HG03571 (cell line): ENCODE data around the gene MARCHF3.
"Not testable (repeated sequence)": the region's sequence is repeated elsewhere in the genome, so short reads cannot be mapped to it uniquely, and the experiment has no call there.

Source experiments
- ATAC-seq: cut with Tn5 transposase; IDR thresholded peaks from one replicate; pipeline ENCODE4 v1.9.1; 2021; ENCODE audit not compliant: unreplicated experiment

MARCHF3 gene

DNA sequence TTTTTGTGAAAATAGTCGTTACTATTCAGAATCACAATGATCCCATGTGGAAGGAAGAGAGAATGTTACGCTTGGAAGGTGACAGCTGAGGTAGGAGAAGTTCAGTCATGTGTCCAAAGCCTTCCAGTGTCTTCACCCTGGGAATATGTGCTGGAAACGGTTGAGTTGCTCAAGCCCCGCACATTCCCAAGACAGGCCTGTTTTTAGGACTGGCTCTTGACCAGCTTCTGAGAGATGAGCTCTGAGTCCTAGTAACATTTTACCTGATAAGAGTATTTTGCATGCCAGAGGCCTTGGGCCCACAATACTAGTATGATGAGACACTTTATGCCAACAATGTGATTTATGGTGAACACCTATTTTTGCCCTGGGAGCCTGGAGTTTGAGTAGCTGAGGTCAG, 151.7 kb downstream of the MARCHF3 start:
- ATAC-seq: no peak

DNA sequence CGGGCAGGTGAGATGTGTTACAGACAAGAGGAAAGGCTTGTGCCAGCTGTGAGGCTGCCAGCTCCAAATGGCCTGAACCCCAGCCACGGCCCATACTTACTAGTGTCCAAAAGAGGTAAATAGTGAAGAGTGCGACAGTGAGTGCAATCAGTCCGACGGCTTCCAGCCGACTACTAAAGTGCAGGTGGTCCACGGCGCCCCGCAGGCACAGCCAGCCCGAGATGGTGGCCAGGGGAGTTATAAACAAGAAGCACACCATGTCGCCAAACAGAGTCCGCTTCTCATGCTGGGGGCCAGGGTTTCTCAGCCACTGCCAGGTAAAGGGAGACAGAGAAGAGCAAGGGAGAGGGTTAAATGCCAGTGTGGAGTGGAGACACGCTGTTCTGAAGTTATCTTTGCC, 152.3 kb downstream of the MARCHF3 start:
- no peak for ATAC-seq

GRCh38 chr5:126877602-126878001, 152.8 kb downstream of the MARCHF3 start:
- ATAC-seq: no peak

DNA sequence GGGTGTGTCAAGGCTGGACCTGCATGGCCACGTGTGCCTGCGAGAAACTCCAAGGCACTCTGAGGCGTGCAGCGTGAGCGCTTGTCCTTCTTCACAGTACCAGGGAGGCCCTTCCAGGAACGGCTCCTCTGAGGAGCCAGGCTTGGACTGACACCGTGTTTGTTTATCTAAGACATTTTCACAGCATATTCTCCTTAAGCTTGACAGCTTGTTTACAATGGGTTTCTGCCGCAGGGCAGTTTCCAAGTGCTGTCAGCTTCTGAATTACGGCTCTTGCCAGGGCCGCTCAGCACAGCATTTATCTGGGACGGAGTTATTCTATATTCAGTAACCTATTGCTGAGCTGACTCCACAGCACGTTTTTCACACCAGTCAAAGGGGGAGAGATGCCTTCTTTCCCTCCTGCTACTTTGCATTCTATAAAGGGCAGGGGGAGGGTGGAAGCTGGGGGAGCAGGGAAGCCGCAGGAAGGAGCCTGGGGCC, 155.0 kb downstream of the MARCHF3 start:
- ATAC-seq: no peak

GRCh38 chr5:126872561-126873354, 157.6 kb downstream of the MARCHF3 start:
- no peak for ATAC-seq

- no peak for ATAC-seq
These were observed 158.9 kb downstream of the MARCHF3 start for GRCh38 chr5:126871441-126871840.

GRCh38 chr5:126869005-126869451, 161.3 kb downstream of the MARCHF3 start:
- peak; percentile 54 for ATAC-seq

DNA sequence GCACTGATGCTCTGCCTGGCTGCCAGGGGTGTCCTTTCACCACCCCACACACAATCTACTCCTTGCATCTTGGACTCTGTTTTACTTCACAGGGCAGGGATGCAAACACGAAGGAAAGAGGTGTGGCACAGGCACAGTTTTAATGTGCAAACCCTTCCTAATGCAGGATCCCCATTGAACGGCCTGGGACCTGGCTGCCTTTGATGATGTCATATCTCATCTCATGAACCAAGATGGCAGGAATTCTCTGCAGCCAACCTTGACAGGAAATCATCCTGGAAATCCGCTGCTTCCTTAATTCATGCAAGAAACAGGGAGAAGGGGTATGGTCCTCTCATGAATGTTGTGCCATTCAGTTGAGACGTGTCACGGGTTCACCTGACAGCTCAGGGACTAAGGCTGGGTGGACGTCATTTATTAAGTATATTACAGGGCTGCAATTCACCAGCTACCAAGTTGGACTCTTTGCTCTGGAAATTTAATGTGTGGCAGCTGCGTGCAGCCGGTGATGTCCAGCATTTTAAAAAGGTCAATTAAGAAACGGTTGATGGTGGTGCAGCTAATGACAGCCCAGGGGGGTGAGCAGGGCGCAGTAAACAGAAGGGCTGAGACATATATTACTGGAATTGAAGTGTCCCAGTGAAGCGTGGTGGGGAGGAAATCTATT, 161.9 kb downstream of the MARCHF3 start:
- ATAC-seq: no peak

DNA sequence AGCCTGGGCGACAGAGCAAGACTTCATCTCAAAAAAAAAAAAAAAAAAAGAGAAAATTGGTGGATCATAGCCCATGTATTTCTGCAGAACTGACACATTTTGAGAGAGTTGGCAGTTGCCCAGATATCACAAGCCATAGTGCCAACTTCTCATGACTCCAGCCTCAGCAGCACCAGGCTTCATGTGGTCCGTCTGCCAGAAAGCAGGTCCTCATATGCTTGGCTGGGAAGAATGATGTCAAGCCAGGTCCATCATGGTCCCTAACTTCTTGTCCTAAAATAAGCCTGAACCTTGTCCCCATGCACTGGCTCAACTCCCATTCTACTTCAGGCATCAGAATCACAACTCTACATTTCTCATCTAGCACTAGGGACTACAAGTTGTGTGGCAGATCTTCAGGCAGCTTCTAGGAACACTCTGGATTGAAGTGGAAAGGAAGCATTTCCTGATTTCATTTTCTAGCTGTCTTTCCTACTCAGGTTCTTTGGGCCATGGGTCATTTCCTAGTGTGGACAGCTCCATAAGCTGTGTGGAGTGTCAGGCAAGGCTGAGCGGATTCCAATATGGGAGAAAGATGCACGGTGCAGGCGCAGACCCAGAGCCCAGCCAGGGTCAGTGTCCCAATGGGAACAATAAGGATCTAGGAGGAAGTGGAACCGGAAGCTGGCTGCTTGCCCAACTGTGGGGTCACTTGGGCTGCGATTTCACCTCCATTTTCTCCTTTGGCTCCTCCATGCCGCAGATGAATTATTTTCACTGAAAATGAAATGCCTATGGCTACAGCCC, 163.3 kb downstream of the MARCHF3 start:
- ATAC-seq: no peak

- ATAC-seq: no peak
These were observed 165.1 kb downstream of the MARCHF3 start for GRCh38 chr5:126865299-126865698.

GRCh38 chr5:126864042-126864688, 166.2 kb downstream of the MARCHF3 start:
- no peak for ATAC-seq

- ATAC-seq: no peak
These were observed 167.0 kb downstream of the MARCHF3 start for GRCh38 chr5:126863402-126863801.

GRCh38 chr5:126858441-126858840, 171.9 kb downstream of the MARCHF3 start:
- no peak for ATAC-seq

GRCh38 chr5:126857472-126858410, 172.6 kb downstream of the MARCHF3 start:
- ATAC-seq: no peak

DNA sequence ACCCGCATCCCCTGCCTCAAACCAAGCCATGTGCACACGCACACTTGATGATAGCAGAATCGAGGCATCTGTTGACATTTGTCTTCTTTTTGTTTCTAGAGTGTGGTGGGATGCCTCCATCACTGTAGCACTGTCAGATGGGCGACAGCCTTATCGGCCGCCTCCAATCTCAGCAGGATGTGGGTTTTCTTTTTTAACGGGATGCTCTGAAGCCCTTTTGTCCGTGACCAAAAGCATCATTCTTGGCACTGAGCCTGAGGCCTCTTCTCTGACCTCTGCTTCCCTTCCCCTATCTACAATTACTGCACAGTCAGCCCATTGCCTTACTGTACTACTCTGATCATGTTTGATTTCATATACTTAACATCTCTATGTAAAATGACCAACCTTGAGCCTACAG, 175.1 kb downstream of the MARCHF3 start:
- ATAC-seq: no peak

- ATAC-seq: no peak
These were observed 175.7 kb downstream of the MARCHF3 start for GRCh38 chr5:126854526-126855110.

GRCh38 chr5:126853541-126854307, 176.6 kb downstream of the MARCHF3 start:
- not testable (repeated sequence) for ATAC-seq

DNA sequence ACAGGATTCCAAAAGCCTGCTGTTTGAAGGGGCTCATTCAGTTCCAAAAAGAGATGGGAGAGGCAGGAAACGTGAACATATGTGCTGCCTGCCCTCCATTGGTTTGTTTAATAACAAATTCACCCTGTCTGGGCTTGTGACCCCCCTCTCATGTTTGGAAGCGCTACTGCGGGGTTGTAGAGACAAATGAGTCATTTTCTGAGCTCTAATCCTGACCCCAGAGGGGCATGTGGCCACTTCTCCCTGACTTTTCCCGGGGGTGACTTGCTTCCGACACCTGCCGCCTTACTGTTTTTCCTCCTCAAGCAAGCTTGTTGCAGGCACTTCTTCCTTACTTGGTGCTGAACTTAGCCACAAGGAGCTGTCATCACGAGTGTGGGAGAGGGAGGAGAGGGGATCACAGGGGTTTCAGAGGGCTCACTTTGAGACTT, 177.5 kb downstream of the MARCHF3 start:
- ATAC-seq: no peak

- ATAC-seq: peak; percentile 85
These were observed 178.2 kb downstream of the MARCHF3 start for GRCh38 chr5:126852091-126852571.
